Type B pancreatic cell (in vitro differentiated cells): Measurements from ENCODE around the gene NEGR1. TPM values are rescaled to one million over a fixed set of nuclear protein-coding genes. Genes with fewer than 3 reads are reported as not detected.

Experiments
- DNase-seq: peaks from one replicate; pipeline ENCODE4 v3.0.0; 2021; ENCODE audit warnings: mixed read lengths; ENCODE audit not compliant: unreplicated experiment; ENCODE audit errors: extremely low spot score
- H3K27ac Mint-ChIP-seq: 2 replicates; pipeline ENCODE4 v1.8.0; 2021; ENCODE audit warnings: mild to moderate bottlenecking, mixed read lengths
- H3K27me3 Mint-ChIP-seq: 2 replicates; pipeline ENCODE4 v1.8.0; 2021; ENCODE audit warnings: mixed read lengths
- H3K36me3 Mint-ChIP-seq: 2 replicates; pipeline ENCODE4 v1.8.0; 2021; ENCODE audit warnings: mixed read lengths
- H3K4me1 Mint-ChIP-seq: one replicate; pipeline ENCODE4 v1.8.0; 2021; ENCODE audit warnings: mixed read lengths; ENCODE audit not compliant: unreplicated experiment
- H3K4me3 Mint-ChIP-seq: 2 replicates; pipeline ENCODE4 v1.8.0; 2021; ENCODE audit warnings: mild to moderate bottlenecking, mixed read lengths
- H3K9me3 Mint-ChIP-seq: 2 replicates; pipeline ENCODE4 v1.8.0; 2021; ENCODE audit warnings: mixed read lengths
- CTCF ChIP-seq: fragments of 200-600 bp; sonication (generic); conservative IDR thresholded peaks from 2 replicates; pipeline ENCODE4 v1.5.0; 2021; ENCODE audit warnings: antibody characterized with exemption, mild to moderate bottlenecking
- total RNA-seq: library from RNA; stranded (reverse); gene quantifications from 2 replicates; pipeline ENCODE4 v1.2.1, GENCODE V29; 2021; ENCODE audit warnings: low replicate concordance

NEGR1 gene
- total RNA-seq, 1 donor from 2014 or later = 22.5 TPM

GRCh38 chr1:71350330-71350729, 932.0 kb downstream of the NEGR1 start:
- no peaks in the 10 kb centered on the region for H3K27me3 Mint-ChIP-seq
- TF ChIP-seq CTCF = no peak
- H3K4me3 Mint-ChIP-seq = no peak overlapping the region
- H3K27ac Mint-ChIP-seq = no peak overlapping the region
- no peaks in the 10 kb centered on the region for H3K9me3 Mint-ChIP-seq
- H3K36me3 Mint-ChIP-seq = no peaks in the 10 kb centered on the region
- no peaks in the 10 kb centered on the region for H3K4me1 Mint-ChIP-seq
- no peak for DNase-seq
